ES-I3 (cell line): ENCODE measurements around the gene CALHM2.

Source experiments
- H3K36me3 ChIP-seq: 2 replicates; pipeline ENCODE4 v1.6.1; 2013; ENCODE audit warnings: mild to moderate bottlenecking, low read length, control low read depth, moderate library complexity; ENCODE audit not compliant: insufficient read depth
- H3K4me1 ChIP-seq: 2 replicates; pipeline ENCODE4 v1.6.1; 2013; ENCODE audit warnings: mild to moderate bottlenecking, control low read depth, low read length; ENCODE audit not compliant: insufficient read depth
- H3K9ac ChIP-seq: 2 replicates; pipeline ENCODE4 v1.6.1; 2013; ENCODE audit warnings: low read depth, mild to moderate bottlenecking, low read length, moderate library complexity
- H3K9me3 ChIP-seq: 2 replicates; pipeline ENCODE4 v1.6.1; 2013; ENCODE audit warnings: mild to moderate bottlenecking, low read length, moderate library complexity; ENCODE audit not compliant: control insufficient read depth, insufficient read depth

The CALHM2 gene

GRCh38 chr10:103449208-103450144 lies 2.7 kb downstream of the CALHM2 start:
- H3K4me1 ChIP-seq: no peaks in the 10 kb centered on the region; the same call in 1 of the 2 replicates
- H3K9me3 ChIP-seq: no peaks in the 10 kb centered on the region
- peaks cover 11% of the 10 kb centered on the region for H3K36me3 ChIP-seq
- H3K9ac ChIP-seq: no peak overlapping the region

GRCh38 chr10:103448746-103449145 lies 3.4 kb downstream of the CALHM2 start:
- Histone ChIP-seq H3K4me1 (no peaks in the 10 kb centered on the region; the same call in 1 of the 2 replicates), H3K9ac (no peak overlapping the region), H3K9me3 (no peaks in the 10 kb centered on the region), H3K36me3 (peaks cover 16% of the 10 kb centered on the region)

GRCh38 chr10:103447187-103447586 lies 5.0 kb downstream of the CALHM2 start:
- Histone ChIP-seq H3K9ac (no peak overlapping the region), H3K36me3 (peaks cover 26% of the 10 kb centered on the region), H3K4me1 (no peaks in the 10 kb centered on the region; the same call in 1 of the 2 replicates)

GRCh38 chr10:103445767-103446567 lies 6.2 kb downstream of the CALHM2 start:
- no peaks in the 10 kb centered on the region for H3K4me1 ChIP-seq
- no peaks in the 10 kb centered on the region; the same call in 1 of the 2 replicates for H3K9me3 ChIP-seq
- H3K9ac ChIP-seq: no peak overlapping the region
- peaks cover 29% of the 10 kb centered on the region for H3K36me3 ChIP-seq

More at GRCh38 chr10:103447187-103447586, 5.0 kb downstream of the CALHM2 start:
- no peaks in the 10 kb centered on the region; the same call in 1 of the 2 replicates for H3K9me3 ChIP-seq

GRCh38 chr10:103445366-103445765 lies 6.8 kb downstream of the CALHM2 start:
- no peak overlapping the region for H3K9ac ChIP-seq
- H3K36me3 ChIP-seq: peaks cover 29% of the 10 kb centered on the region
- H3K4me1 ChIP-seq: no peaks in the 10 kb centered on the region
- no peaks in the 10 kb centered on the region; the same call in 1 of the 2 replicates for H3K9me3 ChIP-seq

GRCh38 chr10:103444478-103444877 lies 7.7 kb downstream of the CALHM2 start:
- H3K36me3 ChIP-seq: peaks cover 35% of the 10 kb centered on the region
- no peaks in the 10 kb centered on the region; the same call in 1 of the 2 replicates for H3K9me3 ChIP-seq
- H3K9ac ChIP-seq: no peak overlapping the region
- H3K4me1 ChIP-seq: no peaks in the 10 kb centered on the region

GRCh38 chr10:103443475-103444185 lies 8.5 kb downstream of the CALHM2 start:
- H3K4me1 ChIP-seq: no peaks in the 10 kb centered on the region
- peaks cover 42% of the 10 kb centered on the region for H3K36me3 ChIP-seq
- no peak overlapping the region for H3K9ac ChIP-seq
- no peaks in the 10 kb centered on the region; the same call in 1 of the 2 replicates for H3K9me3 ChIP-seq

GRCh38 chr10:103442031-103442461 lies 10.1 kb downstream of the CALHM2 start:
- Histone ChIP-seq H3K9me3 (no peaks in the 10 kb centered on the region; the same call in 1 of the 2 replicates), H3K36me3 (peaks cover 46% of the 10 kb centered on the region), H3K9ac (no peak overlapping the region), H3K4me1 (no peaks in the 10 kb centered on the region)

GRCh38 chr10:103441611-103442010 lies 10.6 kb downstream of the CALHM2 start:
- peaks cover 49% of the 10 kb centered on the region for H3K36me3 ChIP-seq
- H3K9ac ChIP-seq: no peak overlapping the region
- H3K9me3 ChIP-seq: no peaks in the 10 kb centered on the region; the same call in 1 of the 2 replicates
- no peaks in the 10 kb centered on the region for H3K4me1 ChIP-seq

- Histone ChIP-seq H3K36me3 (peaks cover 52% of the 10 kb centered on the region), H3K4me1 (no peaks in the 10 kb centered on the region), H3K9me3 (no peaks in the 10 kb centered on the region; the same call in 1 of the 2 replicates), H3K9ac (no peak overlapping the region)
Measured at GRCh38 chr10:103441206-103441605, 11.0 kb downstream of the CALHM2 start.

GRCh38 chr10:103440416-103440815 lies 11.8 kb downstream of the CALHM2 start:
- Histone ChIP-seq H3K36me3 (peaks cover 54% of the 10 kb centered on the region), H3K4me1 (no peaks in the 10 kb centered on the region), H3K9ac (no peak overlapping the region), H3K9me3 (no peaks in the 10 kb centered on the region; the same call in 1 of the 2 replicates)

- H3K9ac ChIP-seq: no peak overlapping the region
- no peaks in the 10 kb centered on the region for H3K4me1 ChIP-seq
- no peaks in the 10 kb centered on the region; the same call in 1 of the 2 replicates for H3K9me3 ChIP-seq
- H3K36me3 ChIP-seq: peaks cover 52% of the 10 kb centered on the region
Measured at GRCh38 chr10:103439776-103440175, 12.4 kb downstream of the CALHM2 start.

- H3K9ac ChIP-seq: no peak overlapping the region
- no peaks in the 10 kb centered on the region for H3K9me3 ChIP-seq
- H3K4me1 ChIP-seq: no peaks in the 10 kb centered on the region
- H3K36me3 ChIP-seq: peaks cover 49% of the 10 kb centered on the region
Measured at GRCh38 chr10:103433858-103434257, 18.3 kb downstream of the CALHM2 start.

- Histone ChIP-seq H3K9me3 (no peaks in the 10 kb centered on the region), H3K4me1 (no peaks in the 10 kb centered on the region), H3K9ac (no peak overlapping the region), H3K36me3 (peaks cover 45% of the 10 kb centered on the region)
Measured at GRCh38 chr10:103431902-103432301, 20.3 kb downstream of the CALHM2 start.
